HepG2 (cell line): ENCODE results near the gene POFUT2. TPM values are rescaled to one million over a fixed set of nuclear protein-coding genes. Genes with fewer than 3 reads are reported as not detected.

ENCODE experiments used
- ATAC-seq: fragments of 200-7000 bp; cut with Tn5 transposase; 3 replicates; pipeline ENCODE4 v1.9.1; 2020; ENCODE audit warnings: mild to moderate bottlenecking, moderate library complexity
- BruUV-seq: library from RNA; stranded (reverse); fragments of 400-500 nt; replicated peaks from 2 replicates; lab custom pipeline; 2021; lab: Mats Ljungman, UMichigan
- CTCF ChIA-PET: fragments of 300-600 bp; formaldehyde crosslinking; extraction: SDS; loops from one replicate; lab custom pipeline; 2021; ENCODE audit warnings: low total read pairs, inconsistent platforms, low intra/inter-chr PET ratio; lab: Yijun Ruan, JAX
- POLR2A ChIA-PET: fragments of 350-600 bp; sonication (Branson Sonifier 250); formaldehyde crosslinking; loops from one replicate; lab custom pipeline; 2020; ENCODE audit warnings: antibody characterized with exemption, inconsistent platforms; lab: Yijun Ruan, JAX
- DNase-seq: peaks from one replicate; pipeline ENCODE4 v3.0.0-alpha.2; 2015; ENCODE audit warnings: low spot score
- FAIRE-seq: peaks from 3 replicates; lab custom pipeline; 2011; peaks lifted over from hg19 to GRCh38; lab: Jason Lieb, UNC
- H2AFZ ChIP-seq: one replicate; pipeline ENCODE4 v1.6.1; 2011; ENCODE audit warnings: low read length, inconsistent platforms
- H3K27ac ChIP-seq: fragments of 300-600 bp; 3 replicates; pipeline ENCODE4 v1.8.0; 2011; ENCODE audit warnings: mixed run types, mild to moderate bottlenecking, mixed read lengths, low read length, inconsistent platforms; ENCODE audit not compliant: insufficient read depth; ENCODE audit errors: extremely low read length
- H3K27me3 ChIP-seq, 2 experiments: fragments of 200-600 bp in 1 of 2; 2 replicates in 1 of 2; 3 replicates in 1 of 2; pipeline versions ENCODE4 v1.6.0 to v1.8.0; 2011; ENCODE audit warnings: low read length in 2 of 2, mild to moderate bottlenecking in 2 of 2, moderate library complexity in 2 of 2, inconsistent platforms in 1 of 2; ENCODE audit not compliant: insufficient read depth in 2 of 2, control insufficient read depth in 1 of 2
- H3K36me3 ChIP-seq, 2 experiments: fragments of 200-600 bp in 1 of 2; replicated peaks in 1 of 2; 2 replicates in 1 of 2; 3 replicates in 1 of 2; pipeline versions ENCODE4 v1.5.1 to v1.8.0; 2011; ENCODE audit warnings: low read length in 2 of 2, inconsistent platforms in 1 of 2; ENCODE audit not compliant: insufficient read depth in 2 of 2, control insufficient read depth in 1 of 2
- H3K4me1 ChIP-seq: 2 replicates; pipeline ENCODE4 v1.5.1; 2012; ENCODE audit warnings: low read length, inconsistent platforms; ENCODE audit not compliant: insufficient read depth
- H3K4me2 ChIP-seq: 2 replicates; pipeline ENCODE4 v1.6.0; 2011; ENCODE audit warnings: low read depth, low read length, inconsistent platforms
- H3K4me3 ChIP-seq, 3 experiments: fragments of 200-600 bp in 1 of 3; sonication (generic), shearing (Covaris generic) in 1 of 3; replicated peaks in 1 of 3; 2 replicates each; pipeline ENCODE4 v1.5.1; 2011 to 2016; ENCODE audit warnings: low read length in 3 of 3, inconsistent platforms in 2 of 3, low read depth in 2 of 3, mild to moderate bottlenecking in 2 of 3, control low read depth in 1 of 3, mixed read lengths in 1 of 3; ENCODE audit not compliant: insufficient read depth in 1 of 3
- H3K79me2 ChIP-seq: one replicate; pipeline ENCODE4 v1.6.1; 2011; ENCODE audit warnings: low read length, inconsistent platforms; ENCODE audit not compliant: insufficient read depth
- H3K9ac ChIP-seq: 2 replicates; pipeline ENCODE4 v1.6.0; 2011; ENCODE audit warnings: mild to moderate bottlenecking, low read depth, low read length, inconsistent platforms; ENCODE audit not compliant: insufficient read depth
- H3K9me3 ChIP-seq: 2 replicates; pipeline ENCODE4 v1.5.1; 2012; ENCODE audit warnings: mild to moderate bottlenecking, low read length
- H4K20me1 ChIP-seq: 2 replicates; pipeline ENCODE4 v1.6.0; 2011; ENCODE audit warnings: inconsistent platforms, mild to moderate bottlenecking, low read length, moderate library complexity; ENCODE audit not compliant: insufficient read depth
- ATF5 ChIP-seq: sonication (generic); formaldehyde crosslinking; IDR thresholded peaks from 2 replicates; pipeline ENCODE4 v1.4.0; 2020; ENCODE audit warnings: mild to moderate bottlenecking, low read depth, missing genetic modification reagents
- IKZF5 ChIP-seq: IDR thresholded peaks from 2 replicates; pipeline ENCODE4 v1.6.1; 2018; ENCODE audit warnings: missing genetic modification reagents, mild to moderate bottlenecking, missing compliant biosample characterization
- NR2F1 ChIP-seq, 2 experiments: fragments of 450-650 bp in 1 of 2; formaldehyde crosslinking in 1 of 2; IDR thresholded peaks; 2 replicates each; pipeline versions ENCODE4 v1.5.0 to v1.6.1; 2016 to 2020; ENCODE audit warnings: mild to moderate bottlenecking in 1 of 2, missing compliant biosample characterization in 1 of 2, missing genetic modification reagents in 1 of 2, moderate library complexity in 1 of 2
- NR2F6 ChIP-seq, 2 experiments: IDR thresholded peaks; 2 replicates each; pipeline ENCODE4 v1.6.1; 2016; ENCODE audit warnings: antibody characterized with exemption in 1 of 2, mild to moderate bottlenecking in 1 of 2
- RBAK ChIP-seq: sonication (generic); formaldehyde crosslinking; IDR thresholded peaks from 2 replicates; pipeline ENCODE4 v1.5.1; 2020; ENCODE audit warnings: mild to moderate bottlenecking, missing genetic modification reagents
- TCF7 ChIP-seq: sonication (generic); IDR thresholded peaks from 2 replicates; pipeline ENCODE4 v1.6.1; 2016; ENCODE audit warnings: antibody characterized with exemption, low read depth
- ZBTB21 ChIP-seq: sonication (generic); formaldehyde crosslinking; IDR thresholded peaks from 2 replicates; pipeline ENCODE4 v1.4.0; 2020; ENCODE audit warnings: missing genetic modification reagents
- ZFP41 ChIP-seq: sonication (generic); formaldehyde crosslinking; IDR thresholded peaks from 2 replicates; pipeline ENCODE4 v1.4.0; 2020; ENCODE audit warnings: mild to moderate bottlenecking, missing genetic modification reagents, borderline replicate concordance
- ZKSCAN5 ChIP-seq: sonication (generic); formaldehyde crosslinking; IDR thresholded peaks from 2 replicates; pipeline ENCODE4 v1.5.1; 2020; ENCODE audit warnings: mild to moderate bottlenecking, missing genetic modification reagents
- ZNF496 ChIP-seq: sonication (generic); formaldehyde crosslinking; IDR thresholded peaks from 2 replicates; pipeline ENCODE4 v1.8.1; 2023; ENCODE audit warnings: mild to moderate bottlenecking, moderate library complexity, missing genetic modification reagents; ENCODE audit not compliant: insufficient replicate concordance
- ZNF558 ChIP-seq: sonication (generic); formaldehyde crosslinking; IDR thresholded peaks from 2 replicates; pipeline ENCODE4 v1.9.0; 2022; ENCODE audit warnings: mild to moderate bottlenecking, missing genetic modification reagents, borderline replicate concordance
- ZNF772 ChIP-seq: sonication (generic); formaldehyde crosslinking; IDR thresholded peaks from 2 replicates; pipeline ENCODE4 v1.5.0; 2020; ENCODE audit warnings: mild to moderate bottlenecking, missing genetic modification reagents
- ZNF841 ChIP-seq: sonication (generic); formaldehyde crosslinking; IDR thresholded peaks from 2 replicates; pipeline ENCODE4 v1.8.1; 2023; ENCODE audit warnings: missing genetic modification reagents, borderline replicate concordance
- WGBS: methylation state at CpG from one replicate; pipeline ENCODE4 v1.1.6; 2017; ENCODE audit warnings: low lambda C conversion rate; 5-methylcytosine and 5-hydroxymethylcytosine counted together
- in situ Hi-C: cut with HindIII; loops from 2 replicates; pipeline ENCODE4 v1.10.0; 2017; ENCODE audit warnings: low pct_unique_long_range_greater_than_20kb; ENCODE audit not compliant: extremely low pct_ligation_motif_present
- intact Hi-C: fragments of 100-400 bp; cut with micrococcal nuclease; formaldehyde crosslinking; loops from one replicate; pipeline ENCODE4 v1.10.0; 2022; ENCODE audit not compliant: unreplicated experiment
- polyA plus RNA-seq, 8 experiments: library from polyadenylated mRNA; depleted of rRNA in 3 of 8; stranded (reverse) in 7 of 8; unstranded in 1 of 8; fragments of >200 nt; fragmentation: Illumina TruSeq in 4 of 8; extraction: Trizol in 4 of 8; gene quantifications; 2 replicates each; pipeline versions ENCODE4 v1.2.1 to v1.2.3, GENCODE V29; 2011 to 2016; ENCODE audit warnings: low read depth in 4 of 8, missing spikeins in 1 of 8, mixed read lengths in 1 of 8; ENCODE audit not compliant: insufficient read depth in 1 of 8
- total RNA-seq, 5 experiments: library from RNA; depleted of rRNA; stranded (reverse); fragments of >200 nt; fragmentation: Illumina TruSeq; extraction: Trizol; gene quantifications; 2 replicates each; pipeline ENCODE4 v1.2.3, GENCODE V29; 2016; ENCODE audit warnings: low read depth in 1 of 5
- TF ChIP-seq, protein P1 (sequence below): sonication (generic); formaldehyde crosslinking; IDR thresholded peaks from 2 replicates; pipeline ENCODE4 v1.4.0; 2020; ENCODE audit warnings: low read depth, mild to moderate bottlenecking, missing genetic modification reagents
- TF ChIP-seq, protein P2 (sequence below): sonication (generic); formaldehyde crosslinking; IDR thresholded peaks from 2 replicates; pipeline ENCODE4 v1.5.0; 2020; ENCODE audit warnings: missing genetic modification reagents
- TF ChIP-seq, protein P3 (sequence below): sonication (generic); formaldehyde crosslinking; IDR thresholded peaks from 2 replicates; pipeline ENCODE4 v1.5.0; 2020; ENCODE audit warnings: missing genetic modification reagents

Gene POFUT2
- total and polyA plus RNA-seq, 2 of the 13 experiments (the other 11 are each of a cell fraction or from before 2014, with no cell fraction given): 22.8 to 24.0 TPM

GRCh38 chr21:45225741-45226327, 61.9 kb downstream of the POFUT2 start:
- POLR2A ChIA-PET: no interaction called here
- H3K9ac ChIP-seq: no peak overlapping the region
- CTCF ChIA-PET: no interaction called here
- H3K79me2 ChIP-seq: no peaks in the 10 kb centered on the region
- H4K20me1 ChIP-seq: no peaks in the 10 kb centered on the region
- peaks cover 4 to 5% of the 10 kb centered on the region in 2 experiments; a peak in 3 of 5 replicates for H3K36me3 ChIP-seq
- no TSS peak for BruUV-seq
- no peaks in the 10 kb centered on the region for H3K4me1 ChIP-seq
- in situ Hi-C loops: no loop called here
- peaks cover 1 to 9% of the 10 kb centered on the region in 2 experiments; a peak in 2 of 5 replicates for H3K27me3 ChIP-seq
- no peak overlapping the region for H3K4me2 ChIP-seq
- H2AFZ ChIP-seq: no peak overlapping the region
- WGBS: 64% methylated on average over 10 of the region's 16 CpGs
- no peak overlapping the region for H3K27ac ChIP-seq
- FAIRE-seq (no peak), ATAC-seq (no peak), DNase-seq (no peak)
- H3K9me3 ChIP-seq: no peaks in the 10 kb centered on the region
- no peak overlapping the region for H3K4me3 ChIP-seq
- intact Hi-C loops: no loop called here
- TF ChIP-seq RBAK (CRISPR knock-in tag): no peak
- TF ChIP-seq ZKSCAN5: no peak
- no peak for TF ChIP-seq NR2F1 (CRISPR knock-in tag; IDR thresholded peaks at IDR 0.05)
- TF ChIP-seq ZNF841 (CRISPR knock-in tag): no peak
- no peak for TF ChIP-seq ZNF496 (CRISPR knock-in tag)
- TF ChIP-seq, protein P1, sequence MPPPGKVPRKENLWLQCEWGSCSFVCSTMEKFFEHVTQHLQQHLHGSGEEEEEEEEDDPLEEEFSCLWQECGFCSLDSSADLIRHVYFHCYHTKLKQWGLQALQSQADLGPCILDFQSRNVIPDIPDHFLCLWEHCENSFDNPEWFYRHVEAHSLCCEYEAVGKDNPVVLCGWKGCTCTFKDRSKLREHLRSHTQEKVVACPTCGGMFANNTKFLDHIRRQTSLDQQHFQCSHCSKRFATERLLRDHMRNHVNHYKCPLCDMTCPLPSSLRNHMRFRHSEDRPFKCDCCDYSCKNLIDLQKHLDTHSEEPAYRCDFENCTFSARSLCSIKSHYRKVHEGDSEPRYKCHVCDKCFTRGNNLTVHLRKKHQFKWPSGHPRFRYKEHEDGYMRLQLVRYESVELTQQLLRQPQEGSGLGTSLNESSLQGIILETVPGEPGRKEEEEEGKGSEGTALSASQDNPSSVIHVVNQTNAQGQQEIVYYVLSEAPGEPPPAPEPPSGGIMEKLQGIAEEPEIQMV: no peak
- TF ChIP-seq, protein P2, sequence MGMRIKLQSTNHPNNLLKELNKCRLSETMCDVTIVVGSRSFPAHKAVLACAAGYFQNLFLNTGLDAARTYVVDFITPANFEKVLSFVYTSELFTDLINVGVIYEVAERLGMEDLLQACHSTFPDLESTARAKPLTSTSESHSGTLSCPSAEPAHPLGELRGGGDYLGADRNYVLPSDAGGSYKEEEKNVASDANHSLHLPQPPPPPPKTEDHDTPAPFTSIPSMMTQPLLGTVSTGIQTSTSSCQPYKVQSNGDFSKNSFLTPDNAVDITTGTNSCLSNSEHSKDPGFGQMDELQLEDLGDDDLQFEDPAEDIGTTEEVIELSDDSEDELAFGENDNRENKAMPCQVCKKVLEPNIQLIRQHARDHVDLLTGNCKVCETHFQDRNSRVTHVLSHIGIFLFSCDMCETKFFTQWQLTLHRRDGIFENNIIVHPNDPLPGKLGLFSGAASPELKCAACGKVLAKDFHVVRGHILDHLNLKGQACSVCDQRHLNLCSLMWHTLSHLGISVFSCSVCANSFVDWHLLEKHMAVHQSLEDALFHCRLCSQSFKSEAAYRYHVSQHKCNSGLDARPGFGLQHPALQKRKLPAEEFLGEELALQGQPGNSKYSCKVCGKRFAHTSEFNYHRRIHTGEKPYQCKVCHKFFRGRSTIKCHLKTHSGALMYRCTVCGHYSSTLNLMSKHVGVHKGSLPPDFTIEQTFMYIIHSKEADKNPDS: no peak
- no peak for TF ChIP-seq ZFP41
- no peak for TF ChIP-seq ZBTB21 (CRISPR knock-in tag)
- no peak for TF ChIP-seq ZNF558 (CRISPR knock-in tag)
- no peak for TF ChIP-seq TCF7
- TF ChIP-seq ZNF772 (CRISPR knock-in tag): no peak
- no peak for TF ChIP-seq ATF5 (CRISPR knock-in tag)
- no peak for TF ChIP-seq IKZF5 (CRISPR knock-in tag)
- no peak for TF ChIP-seq NR2F6 (IDR thresholded peaks at IDR 0.05)
- TF ChIP-seq NR2F6 (CRISPR knock-in tag; IDR thresholded peaks at IDR 0.05): no peak
- TF ChIP-seq, protein P3, sequence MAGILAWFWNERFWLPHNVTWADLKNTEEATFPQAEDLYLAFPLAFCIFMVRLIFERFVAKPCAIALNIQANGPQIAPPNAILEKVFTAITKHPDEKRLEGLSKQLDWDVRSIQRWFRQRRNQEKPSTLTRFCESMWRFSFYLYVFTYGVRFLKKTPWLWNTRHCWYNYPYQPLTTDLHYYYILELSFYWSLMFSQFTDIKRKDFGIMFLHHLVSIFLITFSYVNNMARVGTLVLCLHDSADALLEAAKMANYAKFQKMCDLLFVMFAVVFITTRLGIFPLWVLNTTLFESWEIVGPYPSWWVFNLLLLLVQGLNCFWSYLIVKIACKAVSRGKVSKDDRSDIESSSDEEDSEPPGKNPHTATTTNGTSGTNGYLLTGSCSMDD (CRISPR knock-in tag): no peak
